CD14-positive monocyte (primary cell): ENCODE data around the gene HCK. TPM values are rescaled to one million over a fixed set of nuclear protein-coding genes. Genes with fewer than 3 reads are reported as not detected.

ENCODE experiments used
- DNase-seq, 3 donors: peaks; one replicate each; pipeline ENCODE4 v3.0.0-alpha.2; 2011 to 2022
- H2AFZ ChIP-seq: 2 replicates; pipeline ENCODE4 v1.6.0; 2012; ENCODE audit warnings: mild to moderate bottlenecking, low read depth, low read length, inconsistent platforms; ENCODE audit not compliant: insufficient read depth, poor library complexity, severe bottlenecking
- H3K27ac ChIP-seq, 2 donors: 1 replicate in 1 of 2; 2 replicates in 1 of 2; pipeline ENCODE4 v1.5.1; 2012 to 2013; ENCODE audit warnings: low read length in 2 of 2, control low read depth in 1 of 2, inconsistent platforms in 1 of 2, low read depth in 1 of 2, mild to moderate bottlenecking in 1 of 2
- H3K27me3 ChIP-seq, 2 donors: one replicate each; pipeline versions ENCODE4 v1.6.0 to v1.6.1; 2011 to 2013; ENCODE audit warnings: low read length in 2 of 2; ENCODE audit not compliant: control insufficient read depth in 2 of 2, insufficient read depth in 2 of 2
- H3K36me3 ChIP-seq, 2 donors: replicated peaks in 1 of 2; 1 replicate in 1 of 2; 2 replicates in 1 of 2; pipeline versions ENCODE4 v1.5.1 to v1.6.1; 2012 to 2013; ENCODE audit warnings: low read length in 2 of 2, control low read depth in 1 of 2, inconsistent platforms in 1 of 2, mild to moderate bottlenecking in 1 of 2; ENCODE audit not compliant: insufficient read depth in 2 of 2, control insufficient read depth in 1 of 2
- H3K4me1 ChIP-seq, 2 donors: 1 replicate in 1 of 2; 2 replicates in 1 of 2; pipeline versions ENCODE4 v1.5.1 to v1.6.1; 2012 to 2013; ENCODE audit warnings: low read length in 2 of 2, control low read depth in 1 of 2, inconsistent platforms in 1 of 2, mild to moderate bottlenecking in 1 of 2, moderate library complexity in 1 of 2; ENCODE audit not compliant: insufficient read depth in 2 of 2, control insufficient read depth in 1 of 2
- H3K4me2 ChIP-seq: replicated peaks from 2 replicates; pipeline ENCODE3; 2012; ENCODE audit warnings: low read length, moderate library complexity, mild to moderate bottlenecking; ENCODE audit not compliant: poor library complexity, severe bottlenecking; ENCODE audit errors: extremely low read depth
- H3K4me3 ChIP-seq, 3 experiments: fragments of 200-600 bp in 1 of 3; sonication (generic) in 1 of 3; replicated peaks in 1 of 3; 1 replicate in 2 of 3; 2 replicates in 1 of 3; pipeline ENCODE4 v1.5.1; 2011 to 2013; ENCODE audit warnings: low read length in 3 of 3, mild to moderate bottlenecking in 3 of 3, control low read depth in 2 of 3, low read depth in 2 of 3, inconsistent platforms in 1 of 3, moderate library complexity in 1 of 3
- H3K79me2 ChIP-seq: 2 replicates; pipeline ENCODE4 v1.6.0; 2012; ENCODE audit warnings: mild to moderate bottlenecking, control low read depth, inconsistent platforms, low read length, moderate library complexity; ENCODE audit not compliant: insufficient read depth
- H3K9ac ChIP-seq: 2 replicates; pipeline ENCODE4 v1.6.0; 2017; ENCODE audit warnings: low read length, mild to moderate bottlenecking; ENCODE audit not compliant: insufficient read depth, poor library complexity, severe bottlenecking
- H3K9me3 ChIP-seq, 2 donors: replicated peaks in 1 of 2; 1 replicate in 1 of 2; 2 replicates in 1 of 2; pipeline versions ENCODE4 v1.5.1 to v1.6.1; 2012 to 2013; ENCODE audit warnings: low read length in 2 of 2, control low read depth in 1 of 2; ENCODE audit not compliant: control insufficient read depth in 1 of 2, insufficient read depth in 1 of 2
- H4K20me1 ChIP-seq: 2 replicates; pipeline ENCODE4 v1.6.0; 2012; ENCODE audit warnings: mild to moderate bottlenecking, low read length, control low read depth, moderate library complexity; ENCODE audit not compliant: insufficient read depth
- H3K27ac Mint-ChIP-seq, 7 donors: one replicate each; pipeline ENCODE4 v1.8.0; 2020; ENCODE audit warnings: mild to moderate bottlenecking in 7 of 7, mixed read lengths in 7 of 7, moderate library complexity in 6 of 7, inconsistent platforms in 2 of 7
- H3K27me3 Mint-ChIP-seq, 3 donors: one replicate each; pipeline ENCODE4 v1.8.0; 2021 to 2022; ENCODE audit warnings: low read depth in 3 of 3, mild to moderate bottlenecking in 3 of 3, mixed read lengths in 3 of 3, moderate library complexity in 3 of 3, inconsistent platforms in 1 of 3
- H3K36me3 Mint-ChIP-seq, 2 donors: one replicate each; pipeline ENCODE4 v1.8.0; 2020; ENCODE audit warnings: mixed read lengths in 2 of 2, inconsistent platforms in 1 of 2, mild to moderate bottlenecking in 1 of 2
- H3K4me1 Mint-ChIP-seq: one replicate; pipeline ENCODE4 v1.8.0; 2020; ENCODE audit warnings: mild to moderate bottlenecking, mixed read lengths
- H3K4me3 Mint-ChIP-seq, 2 donors: one replicate each; pipeline ENCODE4 v1.8.0; 2020; ENCODE audit warnings: mild to moderate bottlenecking in 2 of 2, mixed read lengths in 2 of 2, moderate library complexity in 1 of 2
- H3K9me3 Mint-ChIP-seq, 7 donors: one replicate each; pipeline ENCODE4 v1.8.0; 2020 to 2022; ENCODE audit warnings: mixed read lengths in 7 of 7, mild to moderate bottlenecking in 6 of 7, moderate library complexity in 6 of 7, inconsistent platforms in 2 of 7
- CTCF ChIP-seq: fragments of 200-600 bp; IDR thresholded peaks from one replicate; pipeline ENCODE4 v1.8.0; 2022; ENCODE audit warnings: antibody characterized with exemption, mild to moderate bottlenecking
- whole genome bisulfite sequencing: methylation state at CpG from one replicate; pipeline ENCODE4 v1.1.5; 2013; ENCODE audit warnings: missing lambda C conversion rate; ENCODE audit not compliant: insufficient coverage; 5-methylcytosine and 5-hydroxymethylcytosine counted together
- intact Hi-C, 2 donors: fragments of 100-400 bp; cut with micrococcal nuclease; formaldehyde crosslinking; loops; one replicate each; pipeline versions ENCODE4 v1.15.0 to v1.15.1; 2023
- polyA plus RNA-seq, 3 donors: library from polyadenylated mRNA; depleted of rRNA in 1 of 3; unstranded in 2 of 3; stranded (reverse) in 1 of 3; fragments of 300-500 nt in 2 of 3; fragments of >200 nt in 1 of 3; fragmentation: Illumina TruSeq in 2 of 3; gene quantifications; 1 replicate in 2 of 3; 2 replicates in 1 of 3; pipeline ENCODE4 v1.2.3, GENCODE V29; 2012 to 2021

HCK gene
- polyA plus RNA-seq, 3 donors: 430 to 688 (median 526) TPM

- H3K9me3 Mint-ChIP-seq: peaks cover 0 to 3% (median 0%) of the 10 kb centered on the region in 7 donors
- H3K4me1 Mint-ChIP-seq: peaks cover 67% of the 10 kb centered on the region
- peak overlapping the region; percentile 98 to 99 (median 98) for H3K27ac Mint-ChIP-seq
- peaks cover 71% of the 10 kb centered on the region for H3K79me2 ChIP-seq
- WGBS: 96% methylated on average over 3 of the region's 3 CpGs
- no peaks in the 10 kb centered on the region for H3K9me3 ChIP-seq
- peak overlapping the region; percentile 100 for H3K9ac ChIP-seq
- H3K36me3 Mint-ChIP-seq: peaks cover 38 to 55% of the 10 kb centered on the region in 2 donors
- H4K20me1 ChIP-seq: no peaks in the 10 kb centered on the region
- TF ChIP-seq CTCF: no peak
- peak overlapping the region; percentile 82 for H3K4me2 ChIP-seq
- peaks cover 65 to 78% of the 10 kb centered on the region in 2 donors for H3K4me1 ChIP-seq
- no peak for DNase-seq
- peak overlapping the region; percentile 95 to 97 for H3K4me3 Mint-ChIP-seq
- H3K36me3 ChIP-seq: peaks cover 23 to 33% of the 10 kb centered on the region in 2 donors
- H3K27me3 Mint-ChIP-seq: peaks cover 0 to 2% (median 1%) of the 10 kb centered on the region in 3 donors
- intact Hi-C loops: loop anchor here in 1 of 2 donors (2.0 kb wide), 1 partner anchor 15 kb away; no protein-coding TSS in a partner anchor
- H3K27me3 ChIP-seq: no peaks in the 10 kb centered on the region
- H2AFZ ChIP-seq: no peak overlapping the region
- peak overlapping the region; percentile 90 to 98 for H3K27ac ChIP-seq
- H3K4me3 ChIP-seq: peak overlapping the region; percentile 69 to 98 (median 81)
These were observed 1.6 kb downstream of the HCK start for GRCh38 chr20:32053648-32054047.

GRCh38 chr20:32056708-32057483, 4.9 kb downstream of the HCK start:
- H3K4me3 ChIP-seq: peak overlapping the region in 1 of 3 experiments; percentile 59
- H3K27me3 ChIP-seq: no peaks in the 10 kb centered on the region
- intact Hi-C loops: no loop called here
- DNase-seq: peak; percentile 55 to 69 (median 57)
- H3K4me1 ChIP-seq: peaks cover 78 to 91% of the 10 kb centered on the region in 2 donors
- Mint-ChIP-seq H3K36me3 (peaks cover 66 to 87% of the 10 kb centered on the region in 2 donors), H3K27me3 (peaks cover 0 to 2% (median 1%) of the 10 kb centered on the region in 3 donors), H3K4me1 (peaks cover 79% of the 10 kb centered on the region), H3K27ac (peak overlapping the region; percentile 94 to 99 (median 97)), H3K9me3 (peaks cover 0 to 3% (median 0%) of the 10 kb centered on the region in 7 donors), H3K4me3 (peak overlapping the region; percentile 57 to 84)
- H3K4me2 ChIP-seq: peak overlapping the region; percentile 51
- 41% methylated on average over 4 of the region's 10 CpGs for WGBS
- H3K36me3 ChIP-seq: peaks cover 40 to 52% of the 10 kb centered on the region in 2 donors
- no peaks in the 10 kb centered on the region for H4K20me1 ChIP-seq
- peak overlapping the region; percentile 87 to 93 for H3K27ac ChIP-seq
- H2AFZ ChIP-seq: no peak overlapping the region
- H3K9ac ChIP-seq: peak overlapping the region; percentile 29
- no peaks in the 10 kb centered on the region for H3K9me3 ChIP-seq
- H3K79me2 ChIP-seq: peaks cover 99% of the 10 kb centered on the region
- TF ChIP-seq CTCF: no peak
